HG03097 (cell line): Measurements from ENCODE around the gene PTH1R.
"Not testable (repeated sequence)": the region's sequence is repeated elsewhere in the genome, so short reads cannot be mapped to it uniquely, and the experiment has no call there.

Source experiments
- ATAC-seq: cut with Tn5 transposase; IDR thresholded peaks from one replicate; pipeline ENCODE4 v1.9.1; 2021; ENCODE audit not compliant: unreplicated experiment, low FRiP score

PTH1R gene

GRCh38 chr3:46908986-46909534, 31.5 kb downstream of the PTH1R start:
- no peak for ATAC-seq

DNA sequence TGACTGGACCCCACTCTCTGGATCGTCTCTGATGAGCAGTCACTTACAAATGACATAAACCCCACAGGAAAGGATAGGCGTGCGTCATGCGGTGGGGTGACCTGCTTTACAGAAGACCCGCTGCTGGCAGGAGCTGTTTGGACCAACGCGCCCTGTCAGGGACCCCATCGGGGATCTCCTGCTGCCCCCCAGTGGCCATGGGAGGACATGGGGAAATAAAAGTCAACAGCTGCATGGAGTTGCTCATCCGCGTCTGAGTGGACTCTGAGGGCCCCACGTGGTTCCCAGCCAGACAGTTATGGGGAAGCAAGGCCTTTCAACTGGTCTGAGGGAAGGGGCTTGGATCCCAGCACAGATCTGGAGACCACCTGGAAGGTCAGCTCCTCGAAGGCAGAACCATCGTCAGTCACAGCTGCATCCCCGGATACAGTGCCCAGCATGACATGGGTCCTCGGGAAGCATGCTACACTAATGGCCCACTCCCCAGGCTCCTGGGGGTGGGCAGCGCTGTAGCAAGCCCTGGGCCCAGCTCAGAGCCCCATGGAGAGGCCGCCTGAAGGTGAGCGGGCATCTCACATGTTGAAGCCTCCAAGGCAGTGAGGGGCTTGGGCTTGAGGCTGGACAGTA, 32.1 kb downstream of the PTH1R start:
- no peak for ATAC-seq

DNA sequence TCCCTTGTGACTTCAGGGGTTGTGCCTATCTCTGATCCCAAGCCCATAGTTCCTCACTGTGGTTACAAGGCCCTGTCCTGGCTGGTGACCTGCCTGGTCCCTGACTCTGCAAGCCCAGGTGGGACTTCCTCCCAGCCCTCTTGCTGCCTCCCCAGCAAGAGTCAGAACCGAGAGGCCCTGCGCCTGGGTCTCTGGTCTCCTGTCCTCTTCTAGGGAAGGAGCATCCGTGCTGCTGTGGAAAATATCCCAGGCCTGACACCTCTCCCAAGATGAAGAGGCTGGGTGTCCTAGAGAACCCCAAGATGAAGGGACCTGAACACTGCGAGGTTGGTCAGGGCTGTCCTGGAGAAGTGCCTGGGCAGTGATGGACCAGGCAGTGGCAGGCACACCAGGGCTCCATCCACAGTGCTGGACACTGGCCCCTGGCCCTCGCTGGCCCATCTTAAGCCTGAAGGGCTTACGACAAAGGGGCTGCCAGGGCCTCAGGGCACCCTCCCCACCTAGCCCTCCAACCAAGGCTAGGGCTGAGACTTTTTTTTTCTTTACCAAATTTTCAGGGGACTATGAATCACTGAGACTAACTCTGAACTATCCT, 32.7 kb downstream of the PTH1R start:
- no peak for ATAC-seq

GRCh38 chr3:46910914-46911313, 33.4 kb downstream of the PTH1R start:
- ATAC-seq: not testable (repeated sequence)

GRCh38 chr3:46912986-46913385, 35.5 kb downstream of the PTH1R start:
- no peak for ATAC-seq

GRCh38 chr3:46913644-46914043, 36.1 kb downstream of the PTH1R start:
- no peak for ATAC-seq

DNA sequence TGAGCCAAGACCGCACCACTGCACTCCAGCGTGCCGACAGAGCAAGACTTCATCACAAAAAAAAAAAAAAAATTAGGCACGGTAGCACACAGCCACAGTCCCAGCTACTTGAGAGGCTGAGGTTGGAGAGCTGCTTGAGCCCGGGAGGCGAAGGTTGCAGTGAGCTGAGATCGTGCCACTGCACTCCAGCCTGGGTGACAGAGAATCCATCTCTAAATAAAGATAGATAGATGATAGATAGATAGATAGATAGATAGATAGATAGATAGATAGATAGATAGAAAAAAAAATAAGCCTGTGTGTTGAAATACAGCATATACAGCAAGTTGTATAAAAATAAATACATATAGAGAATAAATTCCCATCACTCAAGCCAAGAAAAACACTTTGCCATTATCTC, 37.3 kb downstream of the PTH1R start:
- ATAC-seq: no peak

DNA sequence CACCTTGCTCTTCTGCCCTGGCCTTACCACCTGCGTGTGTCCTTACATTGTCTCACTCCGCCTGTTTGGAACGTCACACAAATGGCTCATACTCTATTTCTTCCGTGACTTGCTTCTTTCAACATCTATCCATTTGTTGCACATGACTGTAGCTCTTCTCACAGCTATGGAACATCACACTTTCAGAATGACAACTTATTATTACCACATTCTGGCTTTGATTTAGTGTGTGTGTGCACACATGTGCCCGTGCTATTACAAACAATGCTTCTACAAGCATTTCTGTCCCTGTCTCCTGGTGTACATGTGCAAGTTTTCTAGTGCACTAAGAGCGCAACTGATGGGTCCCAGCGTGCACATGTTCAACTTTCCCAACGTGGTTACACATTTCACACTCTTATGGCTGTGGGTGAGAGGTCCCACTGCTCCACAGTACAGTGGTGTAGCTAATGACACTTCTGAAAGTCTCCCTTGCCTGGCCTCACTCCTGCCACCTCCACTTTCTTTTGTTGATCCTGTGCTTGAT, 37.8 kb downstream of the PTH1R start:
- no peak for ATAC-seq

GRCh38 chr3:46916278-46916677, 38.8 kb downstream of the PTH1R start:
- ATAC-seq: no peak

DNA sequence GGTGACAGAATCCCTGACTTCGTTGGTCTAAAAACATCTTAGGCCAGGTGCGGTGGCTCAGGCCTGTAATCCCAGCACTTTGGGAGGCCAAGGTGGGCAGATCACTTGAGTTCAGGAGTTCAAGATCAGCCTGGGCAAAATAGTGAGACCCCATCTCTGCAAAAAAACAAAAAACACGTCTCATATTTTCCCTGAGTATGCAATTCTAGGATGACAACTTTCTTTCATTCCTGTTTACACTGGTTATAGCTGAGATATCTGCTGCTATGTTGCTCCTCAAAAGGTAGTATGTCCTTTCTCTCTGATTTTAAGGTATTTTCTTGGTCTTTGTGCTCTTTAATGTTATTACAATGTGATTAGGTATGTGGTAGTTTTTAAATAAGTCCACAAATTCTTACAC, 39.3 kb downstream of the PTH1R start:
- no peak for ATAC-seq

- ATAC-seq: no peak
These were observed 39.7 kb downstream of the PTH1R start for GRCh38 chr3:46917257-46917656.

- ATAC-seq: no peak
These were observed 40.7 kb downstream of the PTH1R start for GRCh38 chr3:46918202-46918601.

GRCh38 chr3:46918634-46919033, 41.1 kb downstream of the PTH1R start:
- ATAC-seq: no peak

DNA sequence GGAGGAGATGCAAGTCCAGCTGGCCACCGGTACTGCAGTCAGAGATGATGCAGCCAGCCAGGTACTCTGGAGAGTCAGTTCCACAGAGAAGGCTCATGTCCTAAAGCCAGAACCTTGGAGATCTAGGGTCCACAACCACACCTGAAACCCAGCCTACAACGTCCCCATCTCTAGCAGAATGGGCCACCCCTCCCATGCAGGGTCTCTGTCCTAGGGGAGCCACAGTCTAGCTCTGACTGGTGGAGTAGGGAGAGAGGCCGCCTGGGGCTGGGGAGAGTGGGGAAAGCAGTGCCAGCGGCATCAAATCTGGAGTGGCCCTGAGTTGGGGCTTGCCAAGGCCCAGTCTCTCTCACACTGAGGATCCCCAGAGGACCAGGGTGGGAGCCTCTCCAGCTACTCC, 43.5 kb downstream of the PTH1R start:
- no peak for ATAC-seq

DNA sequence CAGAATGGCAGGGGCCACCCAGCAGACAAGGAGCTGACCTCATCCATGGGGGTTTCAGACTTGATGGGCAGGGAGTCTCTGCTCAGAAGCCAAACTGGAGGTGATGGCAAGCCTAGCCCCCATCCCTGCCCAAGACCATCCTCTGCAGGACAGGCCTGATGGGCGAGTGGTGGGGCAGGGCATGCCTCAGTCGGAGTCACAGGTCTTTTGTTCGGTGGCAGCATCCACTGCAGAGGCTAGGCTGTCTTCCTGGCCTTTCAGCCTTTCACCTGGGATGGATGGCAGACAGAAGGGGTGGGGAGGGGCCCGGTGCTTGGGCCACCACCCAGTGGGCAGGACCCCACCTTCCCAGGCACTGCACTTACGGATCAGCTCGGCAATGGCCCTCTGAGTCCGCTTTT, 44.4 kb downstream of the PTH1R start:
- no peak for ATAC-seq

- no peak for ATAC-seq
These were observed 44.9 kb downstream of the PTH1R start for GRCh38 chr3:46922426-46922825.

DNA sequence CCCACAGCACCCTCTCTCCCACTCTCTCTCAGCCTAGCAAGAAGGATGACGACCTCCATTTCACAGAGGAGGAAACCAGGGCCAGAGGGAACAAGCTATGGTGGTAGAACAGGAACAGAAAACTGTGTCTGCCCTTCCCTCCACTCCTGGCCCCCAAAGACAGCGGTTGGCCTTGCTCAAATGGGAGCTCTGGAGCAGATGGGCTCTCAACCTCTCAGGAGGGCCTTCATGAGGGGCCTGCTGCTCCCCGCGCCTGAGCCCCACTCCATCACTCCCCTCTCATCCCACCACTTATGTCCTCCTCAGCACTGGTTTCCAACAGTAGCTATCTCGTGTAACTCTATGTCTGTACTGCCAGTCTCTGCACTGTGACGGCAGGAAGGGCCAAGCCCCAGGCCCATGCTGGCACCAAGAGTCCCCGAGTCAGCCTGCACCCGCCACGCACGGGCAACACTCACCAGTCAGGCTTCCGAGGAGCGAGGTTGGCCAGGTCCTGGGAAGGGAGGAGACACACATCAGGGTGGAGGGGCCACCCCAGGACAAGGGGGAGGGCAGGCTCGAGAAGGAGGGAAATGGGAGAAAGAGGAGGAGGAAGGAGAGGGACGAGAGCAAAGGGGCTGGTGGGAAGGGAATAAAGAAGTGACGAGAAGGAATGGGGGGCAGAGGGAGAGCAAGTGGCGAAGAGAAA, 45.5 kb downstream of the PTH1R start:
- no peak for ATAC-seq

- ATAC-seq: no peak
These were observed 46.2 kb downstream of the PTH1R start for GRCh38 chr3:46923559-46924350.

DNA sequence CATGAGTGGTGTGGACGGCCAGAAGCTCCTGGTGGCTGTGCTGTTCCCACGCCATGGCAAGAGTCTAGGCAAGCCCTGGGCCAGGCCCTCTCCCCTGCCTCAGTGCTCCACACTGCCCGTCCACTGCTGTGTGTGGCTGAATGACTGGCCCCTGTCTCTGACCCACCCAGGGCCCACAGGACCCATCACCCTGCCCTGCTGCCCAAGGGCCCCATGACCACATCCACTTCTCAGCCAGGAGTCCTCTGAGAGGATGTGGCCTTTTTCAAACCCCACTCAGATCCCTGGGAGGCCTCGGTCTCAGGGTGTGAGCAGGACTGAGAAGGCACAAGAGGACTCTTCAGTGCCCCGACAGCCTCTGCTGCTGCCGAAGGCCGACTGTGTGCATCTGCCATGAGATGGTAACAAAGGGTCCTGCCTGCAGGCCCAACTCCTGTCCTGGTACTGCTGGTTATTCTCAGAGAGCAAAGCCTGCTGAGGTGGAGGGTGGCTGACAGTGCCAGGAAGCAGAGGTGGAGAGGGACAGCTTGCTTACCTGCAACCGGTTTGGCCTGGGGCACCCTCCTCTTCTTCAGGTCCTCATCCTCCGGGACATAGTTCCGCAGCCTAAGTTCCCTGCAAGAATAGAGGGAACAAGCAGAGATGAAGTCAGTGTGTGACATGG, 47.5 kb downstream of the PTH1R start:
- ATAC-seq: no peak

DNA sequence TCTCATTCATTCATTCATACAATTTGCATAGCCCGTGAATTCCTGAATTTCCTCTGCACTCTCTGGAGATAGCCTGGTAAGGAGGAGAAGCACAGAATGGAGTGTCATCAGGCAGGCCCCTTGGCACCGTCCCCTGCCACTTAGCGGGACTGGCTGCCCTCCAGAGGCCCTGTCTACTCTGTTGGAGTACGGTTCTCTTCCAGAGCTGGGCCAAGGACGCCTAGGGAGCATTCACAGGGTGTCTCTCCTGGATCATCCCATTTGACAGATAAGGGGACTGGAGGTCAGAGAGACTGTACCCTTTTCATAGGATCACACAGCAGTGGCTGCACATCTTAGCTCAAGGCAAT, 48.0 kb downstream of the PTH1R start:
- no peak for ATAC-seq
